GM12891 (cell line): Measurements from ENCODE around the gene CBX2.

ENCODE experiments used
- PAX5 ChIP-seq: IDR thresholded peaks from 2 replicates; pipeline ENCODE4 v1.6.1; 2011; ENCODE audit warnings: low read length, moderate library complexity, mild to moderate bottlenecking; ENCODE audit not compliant: insufficient read depth, severe bottlenecking
- POLR2A ChIP-seq: IDR thresholded peaks from 2 replicates; pipeline ENCODE4 v1.6.1; 2011; ENCODE audit warnings: low read depth, low read length, control low read depth
- POLR2AphosphoS5 ChIP-seq: IDR thresholded peaks from 2 replicates; pipeline ENCODE4 v1.6.1; 2011; ENCODE audit warnings: low read depth, low read length, control low read depth
- POU2F2 ChIP-seq: IDR thresholded peaks from 2 replicates; pipeline ENCODE4 v1.6.1; 2011; ENCODE audit warnings: low read depth, mild to moderate bottlenecking, control low read depth, low read length, moderate library complexity
- TAF1 ChIP-seq: IDR thresholded peaks from 2 replicates; pipeline ENCODE4 v1.6.1; 2011; ENCODE audit warnings: low read depth, low read length, control low read depth

GRCh38 chr17:79812353-79813258 lies 34.7 kb downstream of the CBX2 start:
- no peak for TF ChIP-seq TAF1
- TF ChIP-seq POLR2AphosphoS5, result no peak
- no peak for TF ChIP-seq POLR2A
- no peak for TF ChIP-seq PAX5
- no peak for TF ChIP-seq POU2F2
